ENCODE data around the gene CAMTA1.
A peak's percentile ranks its signal among the peaks of the same experiment; 100 is the strongest.

CAMTA1 gene

DNA sequence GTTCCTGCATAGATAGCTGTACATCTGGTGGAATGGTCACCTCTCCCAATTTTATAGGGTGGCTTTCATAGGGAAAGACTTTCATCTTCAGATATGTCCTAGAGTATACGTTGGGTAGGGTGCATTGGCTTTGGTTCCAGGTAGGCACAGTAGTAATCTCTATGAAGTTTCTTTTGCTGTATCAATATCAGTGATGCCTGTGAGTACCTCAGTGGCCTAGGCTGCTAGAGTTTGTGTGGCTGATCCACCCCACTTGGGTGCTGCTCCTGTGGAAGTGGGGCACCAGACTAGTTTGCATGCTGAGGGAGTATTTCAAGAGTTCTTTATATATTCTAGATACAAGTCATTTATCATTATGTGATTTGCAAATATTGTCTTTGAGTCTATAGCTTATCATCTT, 615.3 kb downstream of the CAMTA1 start:
- no peak for DNase-seq (ENCODE audit: low spot score)
- CTCF ChIA-PET: no interaction called here
- POLR2A ChIA-PET (ENCODE audit: low non-redundant PET): no interaction called here

DNA sequence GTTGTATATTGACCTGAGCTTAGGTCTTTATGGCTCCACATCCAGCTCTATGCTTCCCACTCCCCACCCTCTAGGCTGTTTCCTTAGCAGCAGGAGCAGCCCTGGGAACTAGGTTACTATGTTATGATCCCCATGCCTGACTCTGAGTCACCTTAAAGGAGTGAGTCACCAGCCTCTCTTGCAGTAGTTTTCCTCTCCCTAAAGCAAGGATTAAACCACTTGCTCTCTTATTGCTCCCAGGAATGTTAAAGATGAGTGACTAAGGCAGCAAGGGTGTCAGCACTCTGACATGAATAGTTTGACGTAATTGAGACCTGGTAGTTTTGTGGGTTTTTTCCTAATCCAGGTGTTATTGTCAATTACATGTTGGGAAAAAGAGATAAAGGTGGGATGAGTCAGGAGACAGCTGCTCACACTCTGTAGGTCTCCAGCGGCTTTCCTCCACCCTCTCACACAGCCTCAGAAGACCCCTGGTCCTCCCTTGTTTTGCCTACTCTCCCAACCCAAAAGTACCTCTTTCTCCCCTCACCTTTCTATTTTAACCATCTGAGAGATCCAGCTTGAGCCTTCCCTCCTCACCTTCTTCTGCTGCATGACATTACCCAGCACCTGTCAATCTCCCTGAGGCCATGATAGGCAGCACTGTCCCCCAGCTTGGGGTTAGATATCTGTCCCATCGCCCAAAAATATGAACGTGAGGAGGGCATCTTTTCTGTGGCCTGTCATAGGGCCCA, 616.7 kb downstream of the CAMTA1 start:
- H3K27ac ChIP-seq: peak overlapping the region; percentile 79
- ChIA-PET CTCF (interaction anchor here (0.6 kb wide), 1 partner anchor 226 kb away, joined by 5 read pairs; no protein-coding TSS in a partner anchor), POLR2A (ENCODE audit: low non-redundant PET) (no interaction called here)
- peak; percentile 98 for DNase-seq (ENCODE audit: low spot score)
- TF ChIP-seq, protein P1, sequence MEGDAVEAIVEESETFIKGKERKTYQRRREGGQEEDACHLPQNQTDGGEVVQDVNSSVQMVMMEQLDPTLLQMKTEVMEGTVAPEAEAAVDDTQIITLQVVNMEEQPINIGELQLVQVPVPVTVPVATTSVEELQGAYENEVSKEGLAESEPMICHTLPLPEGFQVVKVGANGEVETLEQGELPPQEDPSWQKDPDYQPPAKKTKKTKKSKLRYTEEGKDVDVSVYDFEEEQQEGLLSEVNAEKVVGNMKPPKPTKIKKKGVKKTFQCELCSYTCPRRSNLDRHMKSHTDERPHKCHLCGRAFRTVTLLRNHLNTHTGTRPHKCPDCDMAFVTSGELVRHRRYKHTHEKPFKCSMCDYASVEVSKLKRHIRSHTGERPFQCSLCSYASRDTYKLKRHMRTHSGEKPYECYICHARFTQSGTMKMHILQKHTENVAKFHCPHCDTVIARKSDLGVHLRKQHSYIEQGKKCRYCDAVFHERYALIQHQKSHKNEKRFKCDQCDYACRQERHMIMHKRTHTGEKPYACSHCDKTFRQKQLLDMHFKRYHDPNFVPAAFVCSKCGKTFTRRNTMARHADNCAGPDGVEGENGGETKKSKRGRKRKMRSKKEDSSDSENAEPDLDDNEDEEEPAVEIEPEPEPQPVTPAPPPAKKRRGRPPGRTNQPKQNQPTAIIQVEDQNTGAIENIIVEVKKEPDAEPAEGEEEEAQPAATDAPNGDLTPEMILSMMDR (conservative IDR thresholded peaks at IDR 0.05; ENCODE audit: low read depth): no peak

More for the DNA sequence above, 615.3 kb downstream of the CAMTA1 start:
- TF ChIP-seq, protein P1 (conservative IDR thresholded peaks at IDR 0.05; ENCODE audit: low read depth): no peak
- no peak overlapping the region for H3K27ac ChIP-seq

DNA sequence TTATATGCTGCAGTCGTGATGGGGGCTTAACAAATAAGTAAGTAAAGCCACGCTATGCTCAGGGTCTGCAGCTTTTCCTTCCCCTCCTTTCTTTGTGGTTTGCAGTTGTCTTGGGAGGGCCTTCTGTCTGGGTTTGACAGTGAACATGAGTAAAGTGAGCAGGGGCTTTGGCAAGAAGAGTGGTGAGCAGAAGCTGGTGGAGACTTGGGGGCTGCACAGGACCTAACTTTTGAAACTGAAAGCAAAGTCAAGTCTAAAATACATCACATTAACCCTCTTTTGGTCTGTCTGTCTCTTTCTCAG, 617.2 kb downstream of the CAMTA1 start:
- TF ChIP-seq, protein P1 (conservative IDR thresholded peaks at IDR 0.05; ENCODE audit: low read depth): no peak
- DNase-seq (ENCODE audit: low spot score): no peak
- peak overlapping the region; percentile 79 for H3K27ac ChIP-seq
- ChIA-PET POLR2A (ENCODE audit: low non-redundant PET) (no interaction called here), CTCF (no interaction called here)

DNA sequence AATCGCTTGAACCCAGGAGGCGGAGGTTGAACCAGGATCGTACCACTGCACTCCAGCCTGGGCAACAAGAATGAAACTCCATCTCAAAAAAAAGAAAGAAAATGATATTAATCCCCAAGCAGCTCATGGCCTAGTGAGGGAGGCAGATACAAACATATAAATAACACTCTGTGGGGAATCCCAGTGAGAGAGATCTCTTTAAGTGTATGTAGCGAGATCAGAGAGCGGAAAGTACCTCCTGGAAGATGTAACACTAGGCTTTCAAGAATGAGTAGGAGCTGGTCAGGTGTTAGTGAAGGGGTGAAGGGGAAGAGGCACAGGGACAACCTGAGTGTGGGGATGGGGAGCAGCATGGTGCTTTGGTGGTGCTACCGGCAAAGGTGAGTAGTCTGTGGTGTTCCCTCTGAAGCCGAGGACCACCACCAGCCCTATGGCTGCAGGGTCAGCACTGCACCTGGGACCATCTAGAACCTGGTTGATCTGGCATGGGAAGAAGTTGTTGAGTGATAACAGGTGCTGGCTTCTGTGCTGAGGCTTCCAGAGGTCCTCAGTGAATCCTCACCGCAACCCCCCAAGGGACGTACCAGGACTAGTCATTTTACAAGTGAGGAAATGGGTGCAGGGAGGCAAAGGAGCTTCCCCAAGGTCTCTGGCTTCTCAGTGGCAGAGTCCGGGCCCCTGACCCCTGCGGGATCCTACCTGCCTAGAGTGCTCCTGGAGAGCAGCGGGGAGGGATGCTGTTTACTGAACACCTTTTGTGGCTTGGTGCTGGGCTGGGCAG, 618.2 kb downstream of the CAMTA1 start:
- no peak overlapping the region for H3K27ac ChIP-seq
- TF ChIP-seq, protein P1 (conservative IDR thresholded peaks at IDR 0.05; ENCODE audit: low read depth): no peak
- POLR2A ChIA-PET (ENCODE audit: low non-redundant PET): no interaction called here
- CTCF ChIA-PET: interaction anchor here (0.6 kb wide), 1 partner anchor 157 kb away, joined by 3 read pairs; no protein-coding TSS in a partner anchor
- no peak for DNase-seq (ENCODE audit: low spot score)

DNA sequence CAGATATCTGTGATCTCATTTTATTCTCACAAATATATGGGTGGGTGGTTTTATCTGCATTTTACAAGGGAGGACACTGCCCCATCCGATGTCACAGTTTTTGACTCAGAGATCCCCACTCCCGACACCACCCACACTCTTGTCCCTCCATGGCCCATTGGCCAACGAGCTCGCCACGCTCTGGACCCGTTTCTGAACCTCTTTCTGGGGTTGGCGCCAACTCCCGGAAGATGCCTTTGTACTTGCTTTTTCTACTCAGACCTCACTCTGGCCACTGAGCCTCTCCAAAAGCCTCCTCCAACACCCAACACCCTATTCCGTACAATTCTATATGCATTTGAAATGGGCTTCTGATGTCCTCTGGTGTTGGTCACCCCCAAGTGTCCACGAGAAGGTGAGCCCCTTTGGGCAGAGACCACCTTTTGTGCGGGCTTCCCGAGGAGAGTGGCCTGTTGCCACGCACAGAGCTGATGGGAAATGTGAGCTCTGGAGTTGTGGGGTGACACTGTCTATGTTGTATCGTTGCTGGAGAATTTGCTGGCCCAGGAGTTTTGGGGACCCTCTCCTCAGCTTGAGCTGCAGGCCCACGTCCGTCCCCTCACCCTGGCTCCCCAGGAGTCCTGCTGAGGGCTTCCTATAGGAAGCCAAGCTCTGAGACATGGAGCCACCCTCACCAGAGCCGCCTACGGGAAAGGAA, 618.9 kb downstream of the CAMTA1 start:
- TF ChIP-seq, protein P1 (conservative IDR thresholded peaks at IDR 0.05; ENCODE audit: low read depth): no peak
- no peak for DNase-seq (ENCODE audit: low spot score)
- ChIA-PET POLR2A (ENCODE audit: low non-redundant PET) (no interaction called here), CTCF (no interaction called here)
- no peak overlapping the region for H3K27ac ChIP-seq

DNA sequence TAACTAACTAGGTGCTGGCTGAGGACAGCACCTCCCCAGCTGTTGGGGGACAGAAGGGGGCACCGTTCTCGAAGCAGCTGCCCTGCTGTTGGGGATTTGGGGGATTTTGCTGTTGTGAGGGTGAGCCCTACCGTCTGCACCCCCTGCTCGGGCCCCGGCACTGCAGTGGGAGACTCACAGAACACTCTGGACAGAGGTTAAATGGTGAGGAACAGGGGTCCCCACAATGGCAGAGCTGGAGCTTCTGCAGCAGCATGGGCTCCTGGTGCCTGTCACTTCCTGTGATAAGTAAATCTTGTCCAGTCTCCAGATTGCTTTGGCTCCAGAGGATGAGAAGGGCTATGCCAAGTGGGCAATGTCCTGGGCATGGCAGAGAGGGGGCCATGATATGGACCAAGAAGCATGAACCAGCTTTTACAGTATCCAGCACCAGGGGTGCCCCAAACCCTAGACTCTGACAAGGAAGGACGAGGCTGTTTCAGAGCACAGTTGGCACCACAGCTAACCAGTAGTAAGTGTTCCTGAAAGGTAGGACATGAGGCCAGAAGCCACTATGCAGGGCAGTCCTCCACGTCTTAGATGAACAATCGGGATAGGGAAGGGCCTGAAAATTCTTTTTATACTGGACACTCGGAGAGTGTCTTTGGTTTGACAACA, 620.7 kb downstream of the CAMTA1 start:
- TF ChIP-seq, protein P1 (conservative IDR thresholded peaks at IDR 0.05; ENCODE audit: low read depth): no peak
- CTCF ChIA-PET: interaction anchor here (0.7 kb wide), 1 partner anchor 30 kb away, joined by 3 read pairs; no protein-coding TSS in a partner anchor
- H3K27ac ChIP-seq: no peak overlapping the region
- DNase-seq (ENCODE audit: low spot score): no peak
- POLR2A ChIA-PET (ENCODE audit: low non-redundant PET): no interaction called here
